Body of pancreas (tissue), 4 donors: Measurements from ENCODE around the gene CAB39L.

Source experiments
- POLR2A ChIP-seq, 3 donors: fragments of 450-650 bp; IDR thresholded peaks; one replicate each; pipeline ENCODE4 v1.6.1; 2016; ENCODE audit warnings: antibody characterized with exemption in 3 of 3, mild to moderate bottlenecking in 2 of 3
- TF ChIP-seq, protein P1 (sequence below), 7 experiments: fragments of 450-650 bp in 4 of 7; fragments of 200-600 bp in 3 of 7; sonication (generic) in 3 of 7; IDR thresholded peaks; one replicate each; pipeline ENCODE4 v1.5.1; 2016 to 2019; ENCODE audit warnings: antibody characterized with exemption in 7 of 7

DNA sequence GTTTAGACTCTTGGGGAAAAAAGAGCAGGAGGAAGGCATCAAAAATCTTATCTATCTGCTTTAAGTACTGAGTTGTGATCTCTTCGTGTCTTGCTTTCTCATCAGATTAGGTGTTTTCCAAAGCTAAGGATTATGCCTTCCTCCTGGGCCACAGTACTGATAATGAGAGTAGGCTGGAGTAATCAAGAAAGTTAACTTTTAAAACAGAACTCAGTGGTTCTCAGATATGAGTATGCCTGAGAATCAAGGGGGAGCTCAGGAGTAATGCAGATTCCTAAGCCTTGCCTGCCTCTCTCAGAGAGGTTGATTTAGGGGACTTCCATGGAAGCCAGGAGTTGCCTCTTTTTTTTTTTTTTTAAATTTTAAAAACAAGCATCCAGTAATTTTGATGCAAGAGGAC is 172.6 kb downstream of the CAB39L start:
- TF ChIP-seq, protein P1, sequence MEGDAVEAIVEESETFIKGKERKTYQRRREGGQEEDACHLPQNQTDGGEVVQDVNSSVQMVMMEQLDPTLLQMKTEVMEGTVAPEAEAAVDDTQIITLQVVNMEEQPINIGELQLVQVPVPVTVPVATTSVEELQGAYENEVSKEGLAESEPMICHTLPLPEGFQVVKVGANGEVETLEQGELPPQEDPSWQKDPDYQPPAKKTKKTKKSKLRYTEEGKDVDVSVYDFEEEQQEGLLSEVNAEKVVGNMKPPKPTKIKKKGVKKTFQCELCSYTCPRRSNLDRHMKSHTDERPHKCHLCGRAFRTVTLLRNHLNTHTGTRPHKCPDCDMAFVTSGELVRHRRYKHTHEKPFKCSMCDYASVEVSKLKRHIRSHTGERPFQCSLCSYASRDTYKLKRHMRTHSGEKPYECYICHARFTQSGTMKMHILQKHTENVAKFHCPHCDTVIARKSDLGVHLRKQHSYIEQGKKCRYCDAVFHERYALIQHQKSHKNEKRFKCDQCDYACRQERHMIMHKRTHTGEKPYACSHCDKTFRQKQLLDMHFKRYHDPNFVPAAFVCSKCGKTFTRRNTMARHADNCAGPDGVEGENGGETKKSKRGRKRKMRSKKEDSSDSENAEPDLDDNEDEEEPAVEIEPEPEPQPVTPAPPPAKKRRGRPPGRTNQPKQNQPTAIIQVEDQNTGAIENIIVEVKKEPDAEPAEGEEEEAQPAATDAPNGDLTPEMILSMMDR (IDR thresholded peaks at IDR 0.05) = no peak
- no peak for TF ChIP-seq POLR2A (IDR thresholded peaks at IDR 0.05)
